Activated T-cell treated with anti-CD3 and anti-CD28 coated beads for 24 hours (primary cell): ENCODE data around the gene PCBD2.
"Not testable (repeated sequence)": the region's sequence is repeated elsewhere in the genome, so short reads cannot be mapped to it uniquely, and the experiment has no call there.

Experiments
- DNase-seq: peaks from one replicate; pipeline ENCODE4 v3.0.0-alpha.2; 2020; ENCODE audit warnings: low read depth

The PCBD2 gene

GRCh38 chr5:134963098-134963497, 58.2 kb downstream of the PCBD2 start:
- DNase-seq, result no peak

- DNase-seq, result no peak
Measured at GRCh38 chr5:134964359-134965270, 59.7 kb downstream of the PCBD2 start.

GRCh38 chr5:134965271-134965825, 60.4 kb downstream of the PCBD2 start:
- DNase-seq, result no peak

- no peak for DNase-seq
Measured at GRCh38 chr5:134967607-134968006, 62.7 kb downstream of the PCBD2 start, which contains the start of gene CATSPER3. Gene CATSPER3, plus strand, starts transcription at chr5:134967907. Its CDS starts 85 bp downstream, at chr5:134967992.

GRCh38 chr5:134968055-134968454, 63.1 kb downstream of the PCBD2 start:
- no peak for DNase-seq

- DNase-seq, result no peak
Measured at GRCh38 chr5:134969166-134969565, 64.2 kb downstream of the PCBD2 start.

GRCh38 chr5:134975078-134975715, 70.3 kb downstream of the PCBD2 start:
- DNase-seq, result no peak

- DNase-seq, result no peak
Measured at GRCh38 chr5:134975843-134976242, 70.9 kb downstream of the PCBD2 start.

GRCh38 chr5:134976841-134977240, 71.9 kb downstream of the PCBD2 start:
- no peak for DNase-seq

GRCh38 chr5:134979416-134979815, 74.5 kb downstream of the PCBD2 start:
- DNase-seq, result no peak

- no peak for DNase-seq
Measured at GRCh38 chr5:134982230-134982629, 77.3 kb downstream of the PCBD2 start.

GRCh38 chr5:134989266-134989830, 84.4 kb downstream of the PCBD2 start:
- no peak for DNase-seq

GRCh38 chr5:134990183-134990582, 85.3 kb downstream of the PCBD2 start:
- DNase-seq, result not testable (repeated sequence)

- DNase-seq, result no peak
Measured at GRCh38 chr5:134992148-134992547, 87.2 kb downstream of the PCBD2 start.

- DNase-seq, result no peak
Measured at GRCh38 chr5:134993161-134993560, 88.2 kb downstream of the PCBD2 start.

GRCh38 chr5:134994560-134995156, 89.7 kb downstream of the PCBD2 start:
- DNase-seq, result no peak

GRCh38 chr5:134995850-134996402, 91.0 kb downstream of the PCBD2 start:
- no peak for DNase-seq

GRCh38 chr5:134997015-134997414, 92.1 kb downstream of the PCBD2 start:
- no peak for DNase-seq

GRCh38 chr5:134998068-134998467, 93.1 kb downstream of the PCBD2 start:
- not testable (repeated sequence) for DNase-seq

GRCh38 chr5:135004376-135004775, 99.4 kb downstream of the PCBD2 start:
- DNase-seq, result no peak

GRCh38 chr5:135005076-135005475, 100.1 kb downstream of the PCBD2 start:
- DNase-seq, result no peak

- DNase-seq, result no peak
Measured at GRCh38 chr5:135007305-135007704, 102.4 kb downstream of the PCBD2 start.
